WTC11 (cell line): ENCODE results near the gene PGAP6. TPM values are rescaled to one million over a fixed set of nuclear protein-coding genes. Genes with fewer than 3 reads are reported as not detected.
A peak's percentile ranks its signal among the peaks of the same experiment; 100 is the strongest.

Experiments used
- ATAC-seq: fragments of 200-7000 bp; cut with Tn5 transposase; 2 replicates; pipeline ENCODE4 v1.10.0; 2021; ENCODE audit warnings: mild to moderate bottlenecking, moderate library complexity
- CTCF ChIA-PET: fragments of 300-600 bp; sonication (Branson Sonifier 250); formaldehyde crosslinking; loops from one replicate; lab custom pipeline; 2021; ENCODE audit warnings: antibody characterized with exemption; lab: Charles Lee
- POLR2A ChIA-PET: fragments of 350-600 bp; sonication (Branson Sonifier 250); formaldehyde crosslinking; loops from one replicate; lab custom pipeline; 2021; ENCODE audit warnings: antibody characterized with exemption; lab: Charles Lee
- DNase-seq: peaks from one replicate; pipeline ENCODE4 v3.0.0; 2021; ENCODE audit warnings: low spot score
- H3K27ac Mint-ChIP-seq: 2 replicates; pipeline ENCODE4 v1.8.0; 2021; ENCODE audit warnings: mixed read lengths
- H3K27me3 Mint-ChIP-seq: 2 replicates; pipeline ENCODE4 v1.8.0; 2021; ENCODE audit warnings: low read depth, mild to moderate bottlenecking, moderate library complexity, mixed read lengths
- H3K36me3 Mint-ChIP-seq: 2 replicates; pipeline ENCODE4 v1.8.0; 2021; ENCODE audit warnings: mixed read lengths
- H3K4me1 Mint-ChIP-seq: 2 replicates; pipeline ENCODE4 v1.8.0; 2022; ENCODE audit warnings: mixed read lengths
- H3K4me3 Mint-ChIP-seq: 2 replicates; pipeline ENCODE4 v1.8.0; 2021; ENCODE audit warnings: mild to moderate bottlenecking, moderate library complexity, mixed read lengths
- H3K9me3 Mint-ChIP-seq: 2 replicates; pipeline ENCODE4 v1.8.0; 2021; ENCODE audit warnings: mixed read lengths
- AFF4 ChIP-seq: sonication (generic); formaldehyde crosslinking; IDR thresholded peaks from 2 replicates; pipeline ENCODE4 v1.8.1; 2023; ENCODE audit warnings: mild to moderate bottlenecking, missing genetic modification reagents, borderline replicate concordance
- CDX4 ChIP-seq: fragments of 250-450 bp; sonication (Bioruptor Pico); IDR thresholded peaks from 2 replicates; pipeline ENCODE4 v1.9.0; 2021; ENCODE audit warnings: moderate library complexity, mild to moderate bottlenecking, inconsistent platforms, borderline replicate concordance
- CTCF ChIP-seq: fragments of 200-600 bp; IDR thresholded peaks from 2 replicates; pipeline ENCODE4 v1.8.0; 2022; ENCODE audit warnings: antibody characterized with exemption
- JUN ChIP-seq: sonication (generic); formaldehyde crosslinking; IDR thresholded peaks from 2 replicates; pipeline ENCODE4 v1.8.0; 2023; ENCODE audit warnings: mild to moderate bottlenecking, missing genetic modification reagents
- MXD4 ChIP-seq: fragments of 250-450 bp; sonication (Bioruptor Pico); IDR thresholded peaks from 2 replicates; pipeline ENCODE4 v1.8.0; 2021; ENCODE audit warnings: mild to moderate bottlenecking, moderate library complexity, borderline replicate concordance
- NR2C2 ChIP-seq: sonication (generic); formaldehyde crosslinking; IDR thresholded peaks from 2 replicates; pipeline ENCODE4 v1.8.0; 2022; ENCODE audit warnings: mild to moderate bottlenecking, missing genetic modification reagents
- SMAD3 ChIP-seq: sonication (generic); formaldehyde crosslinking; IDR thresholded peaks from 2 replicates; pipeline ENCODE4 v1.8.0; 2022; ENCODE audit warnings: missing genetic modification reagents, mild to moderate bottlenecking, borderline replicate concordance
- SOX15 ChIP-seq: fragments of 250-450 bp; sonication (Bioruptor Pico); IDR thresholded peaks from 2 replicates; pipeline ENCODE4 v1.9.0; 2021; ENCODE audit warnings: mild to moderate bottlenecking
- STAT6 ChIP-seq: sonication (generic); formaldehyde crosslinking; conservative IDR thresholded peaks from 2 replicates; pipeline ENCODE4 v1.8.1; 2023; ENCODE audit warnings: mild to moderate bottlenecking, low read depth, missing genetic modification reagents, moderate library complexity
- ZBTB21 ChIP-seq: sonication (generic); formaldehyde crosslinking; IDR thresholded peaks from 2 replicates; pipeline ENCODE4 v1.8.1; 2023; ENCODE audit warnings: mild to moderate bottlenecking, missing genetic modification reagents, borderline replicate concordance
- ZNF232 ChIP-seq: sonication (generic); formaldehyde crosslinking; IDR thresholded peaks from 2 replicates; pipeline ENCODE4 v1.8.0; 2022; ENCODE audit warnings: mild to moderate bottlenecking, missing genetic modification reagents
- ZNF263 ChIP-seq: sonication (generic); formaldehyde crosslinking; IDR thresholded peaks from 2 replicates; pipeline ENCODE4 v1.8.1; 2022; ENCODE audit warnings: low read depth, mild to moderate bottlenecking, moderate library complexity, missing genetic modification reagents
- ZNF317 ChIP-seq: sonication (generic); formaldehyde crosslinking; IDR thresholded peaks from 2 replicates; pipeline ENCODE4 v1.8.1; 2023; ENCODE audit warnings: low read depth, mild to moderate bottlenecking, moderate library complexity, missing genetic modification reagents, borderline replicate concordance
- ZNF416 ChIP-seq: fragments of 250-450 bp; sonication (Bioruptor Pico); IDR thresholded peaks from 2 replicates; pipeline ENCODE4 v1.9.0; 2021; ENCODE audit warnings: mild to moderate bottlenecking, inconsistent platforms
- total RNA-seq: library from RNA; stranded (reverse); gene quantifications from 3 replicates; pipeline ENCODE4 v1.2.3, GENCODE V29; 2021
- TF ChIP-seq, protein P1 (sequence below): fragments of 250-450 bp; sonication (Bioruptor Pico); IDR thresholded peaks from 2 replicates; pipeline ENCODE4 v1.8.0; 2021; ENCODE audit warnings: mild to moderate bottlenecking
- TF ChIP-seq, protein P2 (sequence below): sonication (generic); formaldehyde crosslinking; IDR thresholded peaks from 2 replicates; pipeline ENCODE4 v1.8.0; 2022; ENCODE audit warnings: mild to moderate bottlenecking, missing genetic modification reagents
- TF ChIP-seq, protein P3 (sequence below): sonication (generic); formaldehyde crosslinking; IDR thresholded peaks from 2 replicates; pipeline ENCODE4 v1.8.0; 2022; ENCODE audit warnings: missing genetic modification reagents

The PGAP6 gene
- total RNA-seq, 1 experiment from 2014 or later: 108 TPM

GRCh38 chr16:346587-346986, 35.2 kb downstream of the PGAP6 start (continued):
- TF ChIP-seq AFF4 (CRISPR knock-in tag) (no peak), CDX4 (no peak), JUN (CRISPR knock-in tag) (no peak), ZNF232 (CRISPR knock-in tag) (no peak), CTCF (no peak), STAT6 (CRISPR knock-in tag) (no peak), SOX15 (CRISPR knock-in tag) (no peak), SMAD3 (CRISPR knock-in tag) (no peak), ZBTB21 (CRISPR knock-in tag) (no peak)
- TF ChIP-seq, protein P1, sequence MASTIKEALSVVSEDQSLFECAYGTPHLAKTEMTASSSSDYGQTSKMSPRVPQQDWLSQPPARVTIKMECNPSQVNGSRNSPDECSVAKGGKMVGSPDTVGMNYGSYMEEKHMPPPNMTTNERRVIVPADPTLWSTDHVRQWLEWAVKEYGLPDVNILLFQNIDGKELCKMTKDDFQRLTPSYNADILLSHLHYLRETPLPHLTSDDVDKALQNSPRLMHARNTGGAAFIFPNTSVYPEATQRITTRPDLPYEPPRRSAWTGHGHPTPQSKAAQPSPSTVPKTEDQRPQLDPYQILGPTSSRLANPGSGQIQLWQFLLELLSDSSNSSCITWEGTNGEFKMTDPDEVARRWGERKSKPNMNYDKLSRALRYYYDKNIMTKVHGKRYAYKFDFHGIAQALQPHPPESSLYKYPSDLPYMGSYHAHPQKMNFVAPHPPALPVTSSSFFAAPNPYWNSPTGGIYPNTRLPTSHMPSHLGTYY (CRISPR knock-in tag): no peak
- TF ChIP-seq, protein P2, sequence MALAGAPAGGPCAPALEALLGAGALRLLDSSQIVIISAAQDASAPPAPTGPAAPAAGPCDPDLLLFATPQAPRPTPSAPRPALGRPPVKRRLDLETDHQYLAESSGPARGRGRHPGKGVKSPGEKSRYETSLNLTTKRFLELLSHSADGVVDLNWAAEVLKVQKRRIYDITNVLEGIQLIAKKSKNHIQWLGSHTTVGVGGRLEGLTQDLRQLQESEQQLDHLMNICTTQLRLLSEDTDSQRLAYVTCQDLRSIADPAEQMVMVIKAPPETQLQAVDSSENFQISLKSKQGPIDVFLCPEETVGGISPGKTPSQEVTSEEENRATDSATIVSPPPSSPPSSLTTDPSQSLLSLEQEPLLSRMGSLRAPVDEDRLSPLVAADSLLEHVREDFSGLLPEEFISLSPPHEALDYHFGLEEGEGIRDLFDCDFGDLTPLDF (CRISPR knock-in tag): no peak

DNA sequence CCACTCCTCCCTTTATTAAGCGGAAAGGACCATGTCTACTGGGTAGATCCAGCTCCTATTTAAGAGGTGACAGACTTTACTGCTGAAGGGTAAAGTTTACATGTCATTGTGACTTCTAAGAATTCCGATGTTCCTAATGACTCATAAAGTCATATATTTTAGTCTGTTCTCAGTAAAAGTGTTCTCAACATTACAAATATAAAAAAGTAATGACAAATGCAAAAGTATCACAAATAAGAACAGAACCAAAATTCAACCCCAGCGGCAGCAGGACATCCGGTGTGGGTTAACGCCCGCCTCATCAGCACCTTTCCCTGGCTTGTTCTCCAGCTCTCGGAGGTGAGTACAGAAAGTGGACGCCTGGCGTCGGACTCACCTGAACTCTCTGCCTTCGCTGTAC, 36.0 kb downstream of the PGAP6 start:
- peaks cover 52% of the 10 kb centered on the region for H3K36me3 Mint-ChIP-seq
- H3K27me3 Mint-ChIP-seq: no peaks in the 10 kb centered on the region
- peaks cover 17% of the 10 kb centered on the region for H3K4me1 Mint-ChIP-seq
- H3K27ac Mint-ChIP-seq: 0 out of 2 replicates have a peak overlapping the region, but pooled peaks have one; percentile 57
- DNase-seq (no peak), ATAC-seq (no peak)
- H3K9me3 Mint-ChIP-seq: peaks cover 4% of the 10 kb centered on the region; the same call in 1 of the 2 replicates
- CTCF ChIA-PET: no interaction called here
- H3K4me3 Mint-ChIP-seq: no peak overlapping the region
- POLR2A ChIA-PET: no interaction called here
- TF ChIP-seq ZNF263 (CRISPR knock-in tag) (no peak), ZNF416 (CRISPR knock-in tag) (no peak), NR2C2 (CRISPR knock-in tag) (no peak), AFF4 (CRISPR knock-in tag) (no peak), MXD4 (CRISPR knock-in tag) (no peak), ZNF317 (CRISPR knock-in tag) (no peak)
- TF ChIP-seq, protein P3, sequence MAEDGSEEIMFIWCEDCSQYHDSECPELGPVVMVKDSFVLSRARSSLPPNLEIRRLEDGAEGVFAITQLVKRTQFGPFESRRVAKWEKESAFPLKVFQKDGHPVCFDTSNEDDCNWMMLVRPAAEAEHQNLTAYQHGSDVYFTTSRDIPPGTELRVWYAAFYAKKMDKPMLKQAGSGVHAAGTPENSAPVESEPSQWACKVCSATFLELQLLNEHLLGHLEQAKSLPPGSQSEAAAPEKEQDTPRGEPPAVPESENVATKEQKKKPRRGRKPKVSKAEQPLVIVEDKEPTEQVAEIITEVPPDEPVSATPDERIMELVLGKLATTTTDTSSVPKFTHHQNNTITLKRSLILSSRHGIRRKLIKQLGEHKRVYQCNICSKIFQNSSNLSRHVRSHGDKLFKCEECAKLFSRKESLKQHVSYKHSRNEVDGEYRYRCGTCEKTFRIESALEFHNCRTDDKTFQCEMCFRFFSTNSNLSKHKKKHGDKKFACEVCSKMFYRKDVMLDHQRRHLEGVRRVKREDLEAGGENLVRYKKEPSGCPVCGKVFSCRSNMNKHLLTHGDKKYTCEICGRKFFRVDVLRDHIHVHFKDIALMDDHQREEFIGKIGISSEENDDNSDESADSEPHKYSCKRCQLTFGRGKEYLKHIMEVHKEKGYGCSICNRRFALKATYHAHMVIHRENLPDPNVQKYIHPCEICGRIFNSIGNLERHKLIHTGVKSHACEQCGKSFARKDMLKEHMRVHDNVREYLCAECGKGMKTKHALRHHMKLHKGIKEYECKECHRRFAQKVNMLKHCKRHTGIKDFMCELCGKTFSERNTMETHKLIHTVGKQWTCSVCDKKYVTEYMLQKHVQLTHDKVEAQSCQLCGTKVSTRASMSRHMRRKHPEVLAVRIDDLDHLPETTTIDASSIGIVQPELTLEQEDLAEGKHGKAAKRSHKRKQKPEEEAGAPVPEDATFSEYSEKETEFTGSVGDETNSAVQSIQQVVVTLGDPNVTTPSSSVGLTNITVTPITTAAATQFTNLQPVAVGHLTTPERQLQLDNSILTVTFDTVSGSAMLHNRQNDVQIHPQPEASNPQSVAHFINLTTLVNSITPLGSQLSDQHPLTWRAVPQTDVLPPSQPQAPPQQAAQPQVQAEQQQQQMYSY (CRISPR knock-in tag): no peak
